ENCODE measurements around the gene PRPF31. TPM values are rescaled to one million over a fixed set of nuclear protein-coding genes. Genes with fewer than 3 reads are reported as not detected.
A peak's percentile ranks its signal among the peaks of the same experiment; 100 is the strongest.

The PRPF31 gene
- total and polyA plus RNA-seq, 9 of the 15 experiments (the other 6 are each of a cell fraction or from before 2014, with no cell fraction given), result 5.8 to 92.2 (median 69.2) TPM

DNA sequence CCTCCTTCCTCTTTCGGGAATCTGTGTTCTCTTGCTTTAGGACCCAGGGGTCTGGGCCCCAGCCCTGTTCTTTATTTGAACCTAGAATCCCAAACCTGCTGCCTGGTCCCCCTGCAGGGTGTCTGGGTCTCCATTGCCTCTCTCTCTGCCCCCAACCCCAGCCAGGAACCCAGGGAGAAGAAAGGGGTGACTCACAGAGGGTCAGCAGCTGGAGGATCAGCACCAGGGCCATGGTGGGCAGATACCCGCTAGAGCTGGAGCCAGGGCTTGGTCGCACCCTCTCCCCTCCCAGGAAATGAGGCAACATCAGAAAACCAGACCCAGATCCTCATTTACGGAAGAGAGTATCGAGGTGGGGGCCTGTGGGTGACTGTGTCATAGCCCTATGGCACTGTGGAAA is 15.0 kb upstream of the PRPF31 start, which contains the start of gene OSCAR:
Gene OSCAR, minus strand, starts transcription at position 243 of the 400 bp plus-strand sequence. Its CDS starts 11 bp downstream, at position 232.
- in situ Hi-C loops (cut with MboI) (no loop called here), intact Hi-C loops (cut with micrococcal nuclease) (no loop called here)
- no peak for FAIRE-seq
- DNase-seq (ENCODE audit: extremely low read depth in 1 of 4, low spot score in 3 of 4), result no peak
- H3K27ac ChIP-seq (ENCODE audit: extremely low read depth, low read depth, low read length), result no peak within 1 kb of the TSS
- H3K9me1 ChIP-seq (ENCODE audit: control insufficient read depth, insufficient read depth, low read length), result no peaks in the 10 kb centered on the region
- no peak within 1 kb of the TSS for H3K4me2 ChIP-seq (ENCODE audit: insufficient read depth, low read length)
- TF ChIP-seq SNRNP70 (optimal IDR thresholded peaks at IDR 0.05; ENCODE audit: low read depth, low read length) (no peak), MAFF (IDR thresholded peaks at IDR 0.05; ENCODE audit: low read length) (no peak), TCF7L2 (IDR thresholded peaks at IDR 0.05; ENCODE audit: low read depth, low read length) (no peak), ZNF583 (CRISPR knock-in tag; IDR thresholded peaks at IDR 0.05) (no peak)
- TF ChIP-seq, protein P1, sequence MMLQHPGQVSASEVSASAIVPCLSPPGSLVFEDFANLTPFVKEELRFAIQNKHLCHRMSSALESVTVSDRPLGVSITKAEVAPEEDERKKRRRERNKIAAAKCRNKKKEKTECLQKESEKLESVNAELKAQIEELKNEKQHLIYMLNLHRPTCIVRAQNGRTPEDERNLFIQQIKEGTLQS (IDR thresholded peaks at IDR 0.05), result peak; percentile 22; the same call in 1 of the 2 replicates
- TF ChIP-seq, protein P1 (CRISPR knock-in tag; conservative IDR thresholded peaks at IDR 0.05), result no peak
- TF ChIP-seq, protein P2, sequence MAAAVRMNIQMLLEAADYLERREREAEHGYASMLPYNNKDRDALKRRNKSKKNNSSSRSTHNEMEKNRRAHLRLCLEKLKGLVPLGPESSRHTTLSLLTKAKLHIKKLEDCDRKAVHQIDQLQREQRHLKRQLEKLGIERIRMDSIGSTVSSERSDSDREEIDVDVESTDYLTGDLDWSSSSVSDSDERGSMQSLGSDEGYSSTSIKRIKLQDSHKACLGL (CRISPR knock-in tag; IDR thresholded peaks at IDR 0.05; ENCODE audit: borderline replicate concordance, poor library complexity, severe bottlenecking), result no peak
- TF ChIP-seq, protein P3, sequence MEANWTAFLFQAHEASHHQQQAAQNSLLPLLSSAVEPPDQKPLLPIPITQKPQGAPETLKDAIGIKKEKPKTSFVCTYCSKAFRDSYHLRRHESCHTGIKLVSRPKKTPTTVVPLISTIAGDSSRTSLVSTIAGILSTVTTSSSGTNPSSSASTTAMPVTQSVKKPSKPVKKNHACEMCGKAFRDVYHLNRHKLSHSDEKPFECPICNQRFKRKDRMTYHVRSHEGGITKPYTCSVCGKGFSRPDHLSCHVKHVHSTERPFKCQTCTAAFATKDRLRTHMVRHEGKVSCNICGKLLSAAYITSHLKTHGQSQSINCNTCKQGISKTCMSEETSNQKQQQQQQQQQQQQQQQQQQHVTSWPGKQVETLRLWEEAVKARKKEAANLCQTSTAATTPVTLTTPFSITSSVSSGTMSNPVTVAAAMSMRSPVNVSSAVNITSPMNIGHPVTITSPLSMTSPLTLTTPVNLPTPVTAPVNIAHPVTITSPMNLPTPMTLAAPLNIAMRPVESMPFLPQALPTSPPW (CRISPR knock-in tag; IDR thresholded peaks at IDR 0.05), result 0 out of 2 replicates have a peak, but pooled peaks have one; percentile 26
- TF ChIP-seq, protein P4, sequence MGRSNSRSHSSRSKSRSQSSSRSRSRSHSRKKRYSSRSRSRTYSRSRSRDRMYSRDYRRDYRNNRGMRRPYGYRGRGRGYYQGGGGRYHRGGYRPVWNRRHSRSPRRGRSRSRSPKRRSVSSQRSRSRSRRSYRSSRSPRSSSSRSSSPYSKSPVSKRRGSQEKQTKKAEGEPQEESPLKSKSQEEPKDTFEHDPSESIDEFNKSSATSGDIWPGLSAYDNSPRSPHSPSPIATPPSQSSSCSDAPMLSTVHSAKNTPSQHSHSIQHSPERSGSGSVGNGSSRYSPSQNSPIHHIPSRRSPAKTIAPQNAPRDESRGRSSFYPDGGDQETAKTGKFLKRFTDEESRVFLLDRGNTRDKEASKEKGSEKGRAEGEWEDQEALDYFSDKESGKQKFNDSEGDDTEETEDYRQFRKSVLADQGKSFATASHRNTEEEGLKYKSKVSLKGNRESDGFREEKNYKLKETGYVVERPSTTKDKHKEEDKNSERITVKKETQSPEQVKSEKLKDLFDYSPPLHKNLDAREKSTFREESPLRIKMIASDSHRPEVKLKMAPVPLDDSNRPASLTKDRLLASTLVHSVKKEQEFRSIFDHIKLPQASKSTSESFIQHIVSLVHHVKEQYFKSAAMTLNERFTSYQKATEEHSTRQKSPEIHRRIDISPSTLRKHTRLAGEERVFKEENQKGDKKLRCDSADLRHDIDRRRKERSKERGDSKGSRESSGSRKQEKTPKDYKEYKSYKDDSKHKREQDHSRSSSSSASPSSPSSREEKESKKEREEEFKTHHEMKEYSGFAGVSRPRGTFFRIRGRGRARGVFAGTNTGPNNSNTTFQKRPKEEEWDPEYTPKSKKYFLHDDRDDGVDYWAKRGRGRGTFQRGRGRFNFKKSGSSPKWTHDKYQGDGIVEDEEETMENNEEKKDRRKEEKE (IDR thresholded peaks at IDR 0.05; ENCODE audit: borderline replicate concordance in 1 of 2, control insufficient read depth in 1 of 2, low read depth in 2 of 2, low read length in 1 of 2), result no peak
- 38% methylated on average over 5 of the region's 5 CpGs for whole genome bisulfite sequencing (ENCODE audit: insufficient coverage, low coverage, missing lambda C conversion rate)
- H3K27me3 ChIP-seq (ENCODE audit: control insufficient read depth in 2 of 2, insufficient read depth in 2 of 2, low read length in 2 of 2), result no peaks in the 10 kb centered on the region
- H3K4me3 ChIP-seq, result no peak within 1 kb of the TSS
- ChIA-PET POLR2A (interaction anchor here (0.6 kb wide), 1 partner anchor 14 kb away, joined by 5 read pairs; no protein-coding TSS in a partner anchor), CTCF (ENCODE audit: low intra/inter-chr PET ratio) (no interaction called here)
- H4K20me1 ChIP-seq (replicated peaks; ENCODE audit: control insufficient read depth, insufficient read depth, low read length), result no peaks in the 10 kb centered on the region
- no TSS peak for BruUV-seq (replicated peaks)
- peaks cover 24% of the 10 kb centered on the region for H3K79me2 ChIP-seq (ENCODE audit: control insufficient read depth, insufficient read depth, low read length)
- H3K9me3 ChIP-seq (replicated peaks; ENCODE audit: control insufficient read depth, insufficient read depth, low read depth, low read length), result no peaks in the 10 kb centered on the region
- peaks cover 0 to 34% of the 10 kb centered on the region in 2 experiments; a peak in 4 of 5 replicates for H3K4me1 ChIP-seq (replicated peaks in 1 of 2; ENCODE audit: control insufficient read depth in 2 of 2, insufficient read depth in 2 of 2, low read length in 2 of 2)
- ATAC-seq, result no peak
- no peak within 1 kb of the TSS for H2AFZ ChIP-seq (ENCODE audit: low read depth, low read length)
- H3K9ac ChIP-seq (ENCODE audit: insufficient read depth in 1 of 2, low read depth in 2 of 2, low read length in 2 of 2), result peak within 1 kb of the TSS in 1 of 2 experiments; percentile 56; a peak in 1 of 4 replicates
- H3K36me3 ChIP-seq (ENCODE audit: control insufficient read depth, insufficient read depth, low read length), result peaks cover 13% of the 10 kb centered on the region; the same call in 2 of the 3 replicates
